HG03103 (cell line): ENCODE data around the gene CTRB1.

Source experiments
- ATAC-seq: cut with Tn5 transposase; IDR thresholded peaks from one replicate; pipeline ENCODE4 v1.9.1; 2021; ENCODE audit warnings: low read depth; ENCODE audit not compliant: unreplicated experiment

CTRB1 gene

DNA sequence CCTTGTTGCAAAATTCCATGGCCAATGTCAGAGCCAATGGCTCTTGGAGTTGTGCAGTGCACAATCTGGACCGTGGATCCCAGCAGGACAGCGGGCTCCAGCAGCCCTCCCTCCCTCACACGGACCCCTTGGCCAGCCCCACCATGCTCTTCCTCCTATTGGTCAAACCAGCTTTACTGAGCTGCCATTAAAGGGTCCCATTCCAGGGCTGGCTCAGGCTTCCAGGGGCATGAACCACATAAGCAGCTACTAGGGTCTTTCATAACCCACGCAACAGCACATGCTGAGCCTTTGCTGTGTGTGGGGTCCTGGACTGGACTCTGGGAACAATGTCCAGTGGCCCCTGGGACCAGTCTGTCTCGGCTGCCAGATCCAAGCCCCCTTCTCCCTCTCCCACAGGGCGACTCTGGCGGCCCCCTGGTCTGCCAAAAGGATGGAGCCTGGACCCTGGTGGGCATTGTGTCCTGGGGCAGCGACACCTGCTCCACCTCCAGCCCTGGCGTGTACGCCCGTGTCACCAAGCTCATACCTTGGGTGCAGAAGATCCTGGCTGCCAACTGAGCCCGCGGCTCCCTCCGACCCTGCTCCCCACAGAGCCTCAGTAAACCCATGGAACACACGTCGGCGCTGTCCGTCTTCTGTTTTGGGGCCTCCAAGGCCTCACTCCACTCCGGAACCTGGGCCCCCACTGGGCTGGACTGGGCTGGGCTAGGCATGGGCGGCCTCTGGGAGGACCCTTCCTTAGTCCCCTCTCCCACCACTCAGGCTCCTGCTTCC lies 5.7 kb downstream of the CTRB1 start:
- ATAC-seq = no peak

DNA sequence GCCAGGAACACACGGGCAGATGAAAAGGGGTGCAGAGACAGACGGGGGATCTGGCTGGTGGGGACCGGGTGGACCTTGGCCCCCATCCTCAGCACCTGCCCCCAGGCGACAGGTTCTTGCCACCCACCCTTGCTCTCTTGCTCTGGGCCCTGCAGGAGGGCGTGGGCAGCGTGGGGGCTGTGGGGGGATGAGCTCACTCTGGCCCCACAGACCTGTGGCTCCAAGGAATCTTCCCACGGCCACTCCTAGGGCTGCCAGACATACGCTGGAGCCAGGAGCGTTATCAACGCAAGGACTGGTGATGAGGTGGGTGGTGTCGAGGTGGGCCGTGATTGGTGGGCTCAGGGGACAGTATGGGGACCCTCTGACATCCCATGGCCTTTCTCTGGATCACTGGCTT lies 6.3 kb downstream of the CTRB1 start:
- ATAC-seq = no peak

DNA sequence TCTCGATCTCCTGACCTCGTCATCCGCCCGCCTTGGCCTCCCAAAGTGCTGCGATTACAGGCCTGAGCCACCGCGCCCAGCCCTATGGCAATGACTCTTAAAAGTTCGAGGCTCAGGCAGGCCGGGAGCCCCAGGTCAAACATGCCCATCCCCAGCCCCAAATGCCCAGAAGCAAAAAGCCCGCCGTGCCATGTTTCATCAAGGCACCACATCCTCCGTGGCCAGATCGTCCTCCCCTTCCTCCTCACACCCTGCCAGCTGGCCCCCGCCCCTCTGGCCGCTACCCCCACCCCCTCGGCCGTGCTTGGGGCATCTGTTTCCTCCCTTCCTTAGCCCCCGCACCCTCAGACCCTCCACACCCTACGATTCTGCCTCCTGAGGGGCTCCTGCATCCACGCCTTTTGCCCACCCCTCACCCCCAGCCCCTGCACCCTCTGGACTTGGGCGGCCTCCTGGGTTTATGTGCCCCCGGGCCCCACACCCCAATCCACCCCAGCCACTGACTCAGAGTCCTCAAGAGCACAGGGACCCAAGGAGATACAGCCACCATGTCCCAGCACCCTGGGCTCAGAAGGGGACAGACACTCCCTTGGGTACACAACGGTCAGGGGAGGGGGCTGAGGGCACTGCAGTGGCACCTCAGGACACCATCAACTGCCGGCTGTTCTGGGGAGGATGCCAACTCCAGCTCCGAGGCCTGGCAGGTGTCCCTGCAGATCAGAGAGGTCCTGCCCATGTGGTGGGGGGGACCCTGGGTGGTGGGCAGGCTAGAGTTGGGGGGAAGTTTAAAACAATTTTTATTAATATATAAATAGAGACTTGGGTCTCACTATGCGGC lies 7.1 kb downstream of the CTRB1 start:
- ATAC-seq = no peak

DNA sequence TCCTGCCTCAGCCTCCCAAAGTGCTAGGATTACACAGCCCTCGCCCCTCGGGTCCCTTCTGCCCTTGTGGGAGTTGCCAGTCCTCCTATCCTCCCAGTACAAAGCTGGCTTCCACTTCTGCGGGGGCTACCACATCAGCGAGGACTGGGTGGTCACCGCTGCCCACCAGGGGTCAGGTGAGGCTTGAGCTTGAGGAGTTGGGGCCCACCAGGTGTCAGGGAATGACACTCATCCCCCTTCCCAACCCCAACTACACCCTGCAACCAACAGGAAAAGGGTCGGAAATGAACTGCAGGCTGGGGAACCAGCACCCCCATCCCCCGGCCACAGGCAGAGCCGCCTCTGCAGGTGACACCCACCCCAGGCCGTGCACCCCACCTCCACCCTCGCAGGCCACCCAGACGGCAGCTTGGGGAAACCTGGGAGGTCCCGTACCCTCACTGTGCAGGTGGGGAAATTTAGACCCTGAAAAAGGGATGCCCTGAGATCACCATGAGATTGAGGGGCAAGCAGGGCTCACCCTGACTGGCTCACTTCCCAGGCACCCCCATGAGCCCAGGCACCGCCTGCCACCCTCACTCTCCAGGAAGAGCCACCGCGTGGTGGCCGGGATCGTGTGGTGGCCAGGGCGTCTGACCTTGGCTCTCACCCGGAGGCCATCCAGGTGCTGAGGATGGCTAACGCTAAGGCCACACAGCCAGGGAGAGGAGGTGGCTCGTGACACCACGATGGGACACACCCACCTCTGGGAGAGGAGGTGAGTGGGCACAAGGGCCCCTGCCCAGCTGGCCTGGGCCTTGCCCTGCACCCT lies 8.0 kb downstream of the CTRB1 start:
- ATAC-seq = no peak

DNA sequence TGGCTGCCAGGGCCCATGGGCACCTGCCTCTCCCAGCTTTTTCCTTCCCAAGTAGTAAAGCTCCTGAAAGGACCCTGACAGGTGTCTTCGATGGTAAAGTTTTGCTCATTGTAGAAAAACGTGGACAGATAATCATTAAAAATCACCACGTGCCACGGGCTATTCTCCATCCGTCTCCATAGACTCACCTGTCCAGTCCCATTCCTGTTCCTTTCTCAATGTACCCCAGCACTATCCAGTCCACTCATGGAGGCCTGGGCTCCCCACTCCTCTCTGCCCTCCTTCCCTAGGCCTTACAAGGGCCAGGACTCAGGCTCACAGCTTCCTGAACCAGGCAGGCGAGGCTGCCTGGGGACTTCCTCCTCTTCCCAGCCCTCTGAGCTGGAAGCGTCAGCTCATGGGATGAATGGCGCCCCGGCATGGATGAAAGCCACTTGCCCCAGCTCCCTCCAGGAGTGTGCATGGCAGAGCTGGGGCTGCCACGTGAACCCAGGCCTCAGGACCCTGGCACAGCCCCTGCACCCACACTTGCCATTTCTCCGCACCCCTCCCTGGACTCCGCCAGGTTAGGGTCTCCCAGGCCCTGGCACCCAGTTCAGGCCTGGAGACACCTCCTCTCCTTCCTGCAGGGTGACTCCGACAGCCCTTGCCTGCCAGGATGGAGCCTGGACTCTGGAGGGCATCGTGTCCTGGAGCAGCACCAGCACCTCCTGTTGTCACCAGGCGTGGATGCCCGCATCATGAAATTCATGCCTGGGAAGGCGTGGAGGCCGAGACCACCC lies 8.8 kb downstream of the CTRB1 start:
- no peak for ATAC-seq

DNA sequence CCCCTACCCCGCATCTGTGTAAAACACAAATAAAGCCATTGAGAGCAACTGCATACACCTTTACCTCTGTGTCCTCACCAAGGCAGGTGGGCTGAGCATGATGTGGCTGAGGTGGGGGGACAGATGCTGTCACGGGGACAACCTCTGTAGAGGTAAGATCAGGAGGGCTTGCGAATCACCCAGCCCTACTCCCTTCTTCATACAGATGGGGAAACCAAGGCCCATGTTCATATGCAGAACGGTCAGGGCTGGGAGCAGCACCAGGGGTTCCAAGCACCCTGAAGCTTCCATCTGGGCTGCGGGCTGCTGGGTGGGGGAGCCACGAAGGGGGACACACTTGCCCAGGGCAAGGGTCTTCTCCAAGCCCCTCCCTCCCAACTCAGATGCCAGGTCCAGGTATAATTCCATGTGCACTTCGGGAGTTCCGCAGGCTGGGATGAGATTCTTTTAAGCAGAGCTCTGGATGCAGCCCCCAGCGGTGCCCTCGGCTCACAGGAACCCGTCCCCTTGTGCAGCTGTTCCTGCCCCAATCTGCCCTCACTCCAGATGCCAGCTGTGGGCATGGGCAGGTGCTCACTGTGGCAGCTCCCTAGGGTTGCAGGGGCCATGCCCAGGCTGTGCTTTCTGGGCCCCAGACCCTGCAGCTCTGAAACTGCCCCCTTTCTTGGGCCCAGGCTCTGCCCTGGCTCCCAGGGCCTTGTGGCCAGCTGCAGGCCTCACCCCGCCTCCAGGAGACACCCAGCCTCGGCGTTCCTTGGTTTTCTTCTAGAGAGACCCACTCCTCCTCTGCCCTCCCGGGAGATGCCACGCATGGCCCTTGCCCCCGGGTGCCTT lies 9.6 kb downstream of the CTRB1 start:
- ATAC-seq = no peak

DNA sequence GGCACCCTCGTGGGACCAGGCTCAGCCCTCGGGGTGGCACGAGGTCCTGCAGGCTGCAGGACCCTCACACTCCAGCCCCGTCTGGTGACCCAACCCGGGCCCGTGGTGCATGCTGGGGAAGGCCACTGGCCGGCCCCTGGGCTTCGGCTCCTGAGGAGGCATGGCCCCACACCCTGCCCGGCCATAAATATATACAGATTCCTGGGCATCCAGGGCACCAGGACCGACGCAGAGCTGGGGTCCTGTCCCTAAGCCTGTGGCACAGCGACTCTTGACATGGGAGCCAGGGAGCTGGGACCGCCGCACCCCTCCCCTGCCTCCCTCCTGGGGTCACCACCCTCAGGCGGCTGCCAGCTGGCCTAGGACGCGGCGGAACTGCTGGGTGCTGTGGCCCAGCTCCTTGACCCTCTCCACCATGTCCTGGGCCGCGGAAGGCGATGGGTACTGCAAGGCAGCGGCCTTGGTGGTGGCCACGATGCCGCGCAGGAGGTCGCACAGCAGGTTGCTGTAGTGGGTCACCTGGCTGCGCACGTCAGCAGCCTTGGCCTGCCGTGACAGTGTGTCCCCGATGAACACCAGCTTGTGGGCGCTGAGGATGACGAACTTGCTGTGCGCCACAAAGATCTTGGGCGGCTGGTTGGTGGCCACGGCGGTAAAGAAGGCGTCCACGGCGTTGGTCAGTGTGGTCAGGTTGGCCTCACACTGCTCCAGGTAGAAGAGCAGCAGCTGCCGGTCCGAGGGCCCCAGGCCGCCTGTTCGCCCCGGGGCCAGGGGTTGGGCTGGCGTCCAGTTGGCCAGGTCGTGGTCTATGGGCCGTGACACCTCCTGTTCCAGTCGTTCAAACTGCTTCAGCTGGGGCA lies 10.6 kb downstream of the CTRB1 start:
- no peak for ATAC-seq

DNA sequence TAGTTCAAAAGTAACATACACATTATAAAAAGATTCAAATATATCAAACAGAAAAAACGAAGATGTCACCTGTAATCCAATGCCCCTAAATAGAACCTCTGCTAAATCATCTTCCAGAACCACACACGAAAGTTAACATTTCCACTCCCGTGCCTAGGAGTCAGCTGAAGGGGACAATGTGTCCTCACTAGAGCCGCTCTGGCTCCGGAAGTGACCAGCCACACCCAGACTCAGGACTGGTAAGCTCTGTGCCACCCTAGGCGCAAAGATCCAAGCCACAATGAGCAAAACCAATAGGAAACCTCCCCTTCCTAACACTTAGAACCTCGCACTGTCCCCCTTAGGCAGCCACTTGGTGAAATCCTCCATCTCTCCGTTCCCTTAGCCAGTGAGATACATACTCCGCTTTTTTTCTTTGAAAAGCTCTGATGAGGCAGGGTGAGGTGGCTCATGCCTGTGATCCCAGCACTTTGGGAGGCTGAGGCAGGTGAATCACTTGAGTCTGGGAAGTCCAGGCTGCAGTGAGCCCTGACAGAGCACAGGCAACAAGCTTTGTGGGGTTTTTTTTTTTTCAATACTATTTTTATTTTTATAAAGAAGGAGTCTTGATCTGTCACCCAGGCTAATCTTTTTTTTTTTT lies 11.8 kb downstream of the CTRB1 start:
- ATAC-seq = no peak

DNA sequence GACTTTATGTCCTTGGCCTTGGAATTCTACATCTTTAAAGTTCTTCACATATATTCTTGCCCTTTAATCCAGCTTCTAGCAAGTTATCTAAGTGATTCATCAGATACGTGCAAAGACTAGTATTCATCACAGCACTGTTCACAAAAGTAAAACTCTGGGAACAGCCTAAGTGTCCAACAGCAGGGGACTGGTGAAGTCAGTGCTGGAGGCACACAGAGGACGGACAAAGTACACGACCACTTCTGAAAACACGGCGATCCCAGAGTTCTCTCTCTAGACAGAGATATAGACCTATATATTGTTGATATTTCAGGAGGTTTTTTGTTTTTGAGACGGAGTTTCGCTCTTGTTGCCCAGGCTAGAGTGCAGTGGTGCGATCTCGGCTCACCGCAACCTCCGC lies 12.8 kb downstream of the CTRB1 start:
- no peak for ATAC-seq

DNA sequence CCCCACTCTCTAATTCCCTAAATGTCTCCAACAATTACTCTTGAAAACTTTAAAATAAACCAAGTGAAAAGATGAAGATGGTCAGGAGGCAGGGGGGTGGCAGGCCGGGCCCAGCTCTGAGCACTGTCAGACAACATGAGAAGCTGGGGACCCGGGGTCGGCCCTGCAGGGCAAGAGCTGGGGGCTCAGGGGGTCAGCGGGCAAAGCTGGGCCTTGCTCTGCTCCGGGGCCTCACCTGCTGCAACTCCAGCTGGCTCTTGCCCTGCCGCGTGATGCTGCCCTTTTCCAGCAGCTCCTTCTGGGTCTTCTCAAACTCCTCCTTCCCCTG lies 14.8 kb downstream of the CTRB1 start:
- no peak for ATAC-seq

DNA sequence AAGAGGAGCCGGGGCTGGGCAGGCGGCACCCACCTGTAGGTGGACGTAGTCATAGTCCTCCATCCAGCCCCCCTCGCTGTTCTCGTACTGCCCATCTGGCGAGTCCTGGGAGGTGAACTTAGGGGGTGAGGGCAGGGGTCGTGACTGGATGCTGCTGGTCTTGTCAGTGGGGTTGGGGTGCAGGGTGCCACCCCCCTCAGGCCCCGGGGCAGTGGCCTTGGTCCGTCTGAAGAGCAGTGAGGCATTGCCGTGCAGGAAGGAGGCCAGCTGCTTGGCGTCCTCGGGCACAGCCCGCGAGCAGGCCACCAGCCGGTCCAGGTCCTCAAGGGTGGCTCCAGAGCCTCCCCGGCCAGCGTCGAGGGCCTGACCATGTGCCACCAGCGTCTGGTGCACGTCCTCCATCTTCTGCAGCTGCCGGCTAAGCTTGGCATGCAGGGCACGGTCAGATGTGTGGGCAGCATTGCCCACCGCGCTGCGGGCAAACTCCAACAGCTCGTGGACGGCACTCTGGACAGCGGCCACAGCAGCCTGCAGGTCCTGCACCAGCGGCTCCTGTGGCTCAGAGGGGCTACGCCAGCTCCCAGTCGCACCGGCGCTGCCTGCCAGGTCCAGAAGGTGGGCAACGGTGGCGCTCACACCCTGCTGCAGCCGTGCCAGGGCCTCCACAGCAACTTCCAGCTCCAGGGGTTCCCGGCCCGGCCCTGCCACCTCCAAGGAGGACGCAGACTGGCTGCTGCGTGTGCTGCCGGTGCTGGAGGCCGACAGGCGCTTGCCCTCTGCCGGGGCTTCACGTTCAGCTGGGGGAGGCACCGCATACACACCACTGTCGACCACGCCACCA lies 16.3 kb downstream of the CTRB1 start:
- ATAC-seq = no peak

DNA sequence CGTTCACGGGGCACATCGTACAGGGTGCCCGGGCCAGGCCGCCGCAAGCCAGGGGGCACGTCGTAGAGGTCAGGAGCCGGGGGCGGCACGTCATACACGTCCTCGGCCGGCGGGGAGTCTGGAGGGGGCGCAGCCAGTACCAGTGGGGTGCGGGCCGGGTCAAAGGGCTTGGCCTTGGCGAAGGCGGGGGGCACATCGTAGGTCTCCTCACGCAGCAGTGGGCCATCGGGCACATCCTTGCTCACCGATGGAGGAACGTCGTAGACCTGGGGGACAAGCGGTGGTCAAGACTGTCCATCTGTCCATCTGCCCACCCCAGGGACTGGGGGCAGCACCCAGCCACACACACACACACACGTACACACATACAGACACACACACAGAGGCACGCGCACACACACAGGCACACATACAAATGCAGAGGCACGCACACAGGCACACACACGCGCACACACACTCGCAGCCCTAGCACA lies 17.0 kb downstream of the CTRB1 start:
- no peak for ATAC-seq

DNA sequence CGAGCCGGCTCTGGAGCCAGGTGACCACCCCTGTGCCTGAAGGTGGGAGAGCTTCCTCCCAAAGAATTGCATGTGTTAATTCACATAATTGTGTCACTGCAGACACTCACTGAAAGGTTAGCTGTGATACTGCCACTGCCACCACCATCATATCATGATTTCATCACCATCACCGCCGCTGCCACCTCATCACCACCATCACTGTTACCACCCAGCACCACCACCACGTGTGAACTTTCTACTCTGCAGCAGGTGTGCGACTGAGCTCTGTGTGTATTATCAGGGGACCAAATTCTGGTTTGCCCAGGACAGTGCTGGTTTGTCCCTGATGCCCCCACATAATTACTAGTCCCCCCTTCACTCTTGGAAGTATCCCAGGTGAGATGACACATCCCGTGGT lies 17.4 kb downstream of the CTRB1 start:
- no peak for ATAC-seq

DNA sequence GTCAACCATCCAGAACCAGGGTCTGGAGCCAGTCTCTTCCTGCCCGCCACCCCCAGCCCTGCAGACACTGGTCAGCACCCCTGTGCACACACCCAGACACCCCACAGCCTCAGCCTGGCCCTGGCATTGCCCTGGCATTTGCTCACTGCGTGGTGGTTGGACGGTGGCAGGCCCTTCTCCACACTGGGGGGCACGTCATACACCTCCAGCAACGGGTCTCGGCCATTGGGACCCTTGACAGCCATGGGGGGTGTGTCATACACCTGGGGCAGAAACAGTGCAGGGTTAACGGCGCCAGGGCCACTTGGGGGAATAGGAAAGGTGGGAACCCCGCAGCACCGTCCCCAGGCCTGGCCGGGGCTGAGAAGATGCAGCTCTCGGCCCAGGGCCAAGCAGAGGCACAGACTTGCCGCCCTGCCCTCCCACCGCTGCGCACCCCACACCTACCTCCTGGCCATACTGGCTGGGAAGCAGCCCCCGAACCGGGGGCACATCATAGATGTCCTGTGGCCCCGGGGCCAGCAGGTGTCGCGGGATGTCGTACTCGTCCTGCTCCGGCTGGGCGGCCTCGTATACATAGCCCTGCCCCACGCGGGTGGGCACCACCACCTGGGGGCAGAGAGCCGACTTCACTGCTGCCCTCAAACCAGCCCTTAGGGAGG lies 18.1 kb downstream of the CTRB1 start:
- ATAC-seq = no peak

DNA sequence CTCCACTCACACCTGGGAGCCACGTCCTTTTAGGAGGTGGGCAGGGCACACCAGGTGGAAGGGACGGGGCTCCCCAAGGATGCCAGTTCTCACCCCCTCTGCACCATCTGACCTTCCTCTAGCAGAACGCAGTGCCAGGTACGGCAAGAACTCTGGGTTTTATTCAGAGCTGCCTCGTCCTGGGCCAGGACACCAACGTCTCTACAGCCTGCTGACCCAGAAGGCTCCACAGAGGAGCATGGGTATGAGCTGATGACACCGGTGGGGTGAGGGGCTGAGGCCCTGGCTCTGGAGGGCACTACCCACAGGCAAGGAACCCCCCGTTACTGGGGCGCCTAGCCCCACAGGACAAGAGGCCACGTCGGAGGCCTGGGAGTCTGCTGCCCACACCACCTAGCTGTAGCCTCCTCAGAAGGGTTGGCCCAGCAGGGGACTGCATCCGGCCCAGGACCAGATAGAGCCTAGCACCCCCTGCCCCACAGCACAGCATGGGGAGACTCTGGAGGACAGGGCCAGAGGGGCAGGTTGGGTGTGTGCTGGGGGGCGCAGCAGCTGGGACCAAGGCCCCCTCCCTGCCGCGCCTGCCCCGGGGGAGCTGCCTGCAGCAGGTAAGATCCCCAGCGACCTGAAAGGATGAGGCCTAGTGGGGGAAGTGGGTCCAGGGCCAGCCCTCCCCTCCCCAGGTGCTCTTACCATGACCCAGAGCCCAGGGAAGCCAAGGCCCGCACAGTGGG lies 18.8 kb downstream of the CTRB1 start:
- ATAC-seq = no peak
